H9 (cell line): ENCODE results near the gene HADH. TPM values are rescaled to one million over a fixed set of nuclear protein-coding genes. Genes with fewer than 3 reads are reported as not detected.

Source experiments
- DNase-seq: peaks from one replicate; pipeline ENCODE4 v3.0.0-alpha.2; 2017
- H2AFZ ChIP-seq: one replicate; pipeline ENCODE4 v1.6.1; 2013; ENCODE audit warnings: mild to moderate bottlenecking, low read length, control low read depth, moderate library complexity
- H2AK5ac ChIP-seq: 2 replicates; pipeline ENCODE4 v1.6.1; 2013; ENCODE audit warnings: low read length, control low read depth, mixed read lengths; ENCODE audit not compliant: insufficient read length
- H2BK120ac ChIP-seq: one replicate; pipeline ENCODE4 v1.6.1; 2013; ENCODE audit warnings: low read depth, mild to moderate bottlenecking, low read length, control low read depth, inconsistent platforms; ENCODE audit not compliant: poor library complexity, severe bottlenecking
- H2BK12ac ChIP-seq: 2 replicates; pipeline ENCODE4 v1.6.1; 2013; ENCODE audit warnings: low read length, control low read depth, mixed read lengths, low read depth; ENCODE audit not compliant: insufficient read length
- H2BK15ac ChIP-seq: 2 replicates; pipeline ENCODE4 v1.6.1; 2013; ENCODE audit warnings: low read depth, low read length, control low read depth
- H2BK20ac ChIP-seq: one replicate; pipeline ENCODE4 v1.6.1; 2013; ENCODE audit warnings: low read depth, mild to moderate bottlenecking, low read length, control low read depth, inconsistent platforms; ENCODE audit not compliant: poor library complexity, severe bottlenecking
- H2BK5ac ChIP-seq: 2 replicates; pipeline ENCODE4 v1.6.1; 2013; ENCODE audit warnings: low read length, control low read depth, mixed read lengths; ENCODE audit not compliant: insufficient read length
- H3K14ac ChIP-seq: 2 replicates; pipeline ENCODE4 v1.6.1; 2013; ENCODE audit warnings: low read length, control low read depth; ENCODE audit not compliant: insufficient read depth
- H3K18ac ChIP-seq: 2 replicates; pipeline ENCODE4 v1.6.1; 2013; ENCODE audit warnings: low read depth, mild to moderate bottlenecking, mixed read lengths, low read length, control low read depth; ENCODE audit not compliant: insufficient read length
- H3K23ac ChIP-seq: 2 replicates; pipeline ENCODE4 v1.6.1; 2013; ENCODE audit warnings: low read length, control low read depth, mixed read lengths, low read depth; ENCODE audit not compliant: insufficient read length
- H3K23me2 ChIP-seq: 2 replicates; pipeline ENCODE4 v1.6.1; 2013; ENCODE audit warnings: low read depth, mild to moderate bottlenecking, mixed read lengths, low read length, control low read depth; ENCODE audit not compliant: insufficient read length, poor library complexity, severe bottlenecking
- H3K27ac ChIP-seq: 2 replicates; pipeline ENCODE4 v1.5.1; 2013; ENCODE audit warnings: low read length, control low read depth, mixed read lengths, low read depth; ENCODE audit not compliant: insufficient read length
- H3K27me3 ChIP-seq: 2 replicates; pipeline ENCODE4 v1.6.1; 2013; ENCODE audit warnings: low read length, control low read depth, inconsistent platforms; ENCODE audit not compliant: insufficient read depth
- H3K4ac ChIP-seq: 2 replicates; pipeline ENCODE4 v1.6.1; 2013; ENCODE audit warnings: low read depth, mild to moderate bottlenecking, control low read depth, inconsistent platforms, low read length, moderate library complexity
- H3K4me1 ChIP-seq: 2 replicates; pipeline ENCODE4 v1.6.1; 2013; ENCODE audit warnings: low read length, control low read depth, inconsistent platforms; ENCODE audit not compliant: insufficient read depth
- H3K4me2 ChIP-seq: 2 replicates; pipeline ENCODE4 v1.6.1; 2013; ENCODE audit warnings: low read length, control low read depth, mixed read lengths; ENCODE audit not compliant: insufficient read length, insufficient read depth
- H3K56ac ChIP-seq: 2 replicates; pipeline ENCODE4 v1.6.1; 2013; ENCODE audit warnings: low read depth, mild to moderate bottlenecking, mixed read lengths, low read length, control low read depth; ENCODE audit not compliant: insufficient read length
- H3K79me1 ChIP-seq: 2 replicates; pipeline ENCODE4 v1.6.1; 2013; ENCODE audit warnings: low read depth, mild to moderate bottlenecking, moderate library complexity, low read length, control low read depth, inconsistent platforms; ENCODE audit not compliant: insufficient read depth, poor library complexity, severe bottlenecking
- H3K79me2 ChIP-seq: 2 replicates; pipeline ENCODE4 v1.6.1; 2013; ENCODE audit warnings: low read length, control low read depth, inconsistent platforms; ENCODE audit not compliant: insufficient read depth
- H3K9ac ChIP-seq: 2 replicates; pipeline ENCODE4 v1.6.1; 2013; ENCODE audit warnings: low read length, control low read depth, mixed read lengths; ENCODE audit not compliant: insufficient read length; ENCODE audit errors: extremely low read depth
- H3K9me3 ChIP-seq: one replicate; pipeline ENCODE4 v1.6.1; 2013; ENCODE audit warnings: low read depth, low read length, inconsistent platforms; ENCODE audit not compliant: control insufficient read depth
- H3T11ph ChIP-seq: one replicate; pipeline ENCODE4 v1.6.1; 2013; ENCODE audit warnings: mild to moderate bottlenecking, low read length, control low read depth, inconsistent platforms
- H4K20me1 ChIP-seq: one replicate; pipeline ENCODE4 v1.6.1; 2013; ENCODE audit not compliant: control insufficient read depth, insufficient read length, insufficient read depth
- H4K5ac ChIP-seq: 2 replicates; pipeline ENCODE4 v1.6.1; 2013; ENCODE audit warnings: low read depth, mild to moderate bottlenecking, mixed read lengths, low read length, control low read depth; ENCODE audit not compliant: insufficient read length
- H4K8ac ChIP-seq: replicated peaks from 2 replicates; pipeline ENCODE4 v1.6.1; 2013; ENCODE audit warnings: low read length, control low read depth, mixed read lengths, low read depth; ENCODE audit not compliant: insufficient read length
- H4K91ac ChIP-seq: 2 replicates; pipeline ENCODE4 v1.6.1; 2013; ENCODE audit warnings: low read depth, mild to moderate bottlenecking, moderate library complexity, mixed read lengths, low read length, control low read depth; ENCODE audit not compliant: insufficient read length
- H3K27ac Mint-ChIP-seq, 3 experiments: 2 replicates in 2 of 3; 3 replicates in 1 of 3; pipeline ENCODE4 v1.8.0; 2020 to 2021; ENCODE audit warnings: mixed read lengths in 3 of 3, mild to moderate bottlenecking in 1 of 3, moderate library complexity in 1 of 3
- H3K27me3 Mint-ChIP-seq: 2 replicates; pipeline ENCODE4 v1.8.0; 2021; ENCODE audit warnings: low read depth, mild to moderate bottlenecking, moderate library complexity, mixed read lengths
- H3K36me3 Mint-ChIP-seq, 3 experiments: 2 replicates in 2 of 3; 3 replicates in 1 of 3; pipeline ENCODE4 v1.8.0; 2020 to 2021; ENCODE audit warnings: low read depth in 3 of 3, mixed read lengths in 3 of 3; ENCODE audit not compliant: insufficient read depth in 1 of 3
- H3K4me1 Mint-ChIP-seq, 2 experiments: 2 replicates each; pipeline ENCODE4 v1.8.0; 2020; ENCODE audit warnings: mixed read lengths in 2 of 2
- H3K4me3 Mint-ChIP-seq, 2 experiments: 2 replicates in 1 of 2; 3 replicates in 1 of 2; pipeline ENCODE4 v1.8.0; 2020 to 2021; ENCODE audit warnings: mild to moderate bottlenecking in 2 of 2, mixed read lengths in 2 of 2, moderate library complexity in 1 of 2
- H3K9me3 Mint-ChIP-seq, 2 experiments: 2 replicates in 1 of 2; 3 replicates in 1 of 2; pipeline ENCODE4 v1.8.0; 2020; ENCODE audit warnings: mild to moderate bottlenecking in 2 of 2, mixed read lengths in 2 of 2, moderate library complexity in 1 of 2
- WGBS: extraction: QIAGEN DNeasy Blood & Tissue Kit; methylation state at CpG from one replicate; pipeline ENCODE4 v1.1.7; 2013; ENCODE audit warnings: missing lambda C conversion rate, low lambda C conversion rate, mixed read lengths; ENCODE audit not compliant: insufficient read length; ENCODE audit errors: extremely low coverage; 5-methylcytosine and 5-hydroxymethylcytosine counted together
- total RNA-seq: library from RNA; stranded (reverse); gene quantifications from 2 replicates; pipeline ENCODE4 v1.2.1, GENCODE V29; 2021
- TF ChIP-seq, protein P1 (sequence below): fragments of 200-600 bp; sonication (generic); conservative IDR thresholded peaks from 3 replicates; pipeline ENCODE4 v1.8.0; 2021; ENCODE audit warnings: antibody characterized with exemption, mild to moderate bottlenecking

HADH gene
- total RNA-seq, 1 experiment from 2014 or later, result 44.4 TPM

DNA sequence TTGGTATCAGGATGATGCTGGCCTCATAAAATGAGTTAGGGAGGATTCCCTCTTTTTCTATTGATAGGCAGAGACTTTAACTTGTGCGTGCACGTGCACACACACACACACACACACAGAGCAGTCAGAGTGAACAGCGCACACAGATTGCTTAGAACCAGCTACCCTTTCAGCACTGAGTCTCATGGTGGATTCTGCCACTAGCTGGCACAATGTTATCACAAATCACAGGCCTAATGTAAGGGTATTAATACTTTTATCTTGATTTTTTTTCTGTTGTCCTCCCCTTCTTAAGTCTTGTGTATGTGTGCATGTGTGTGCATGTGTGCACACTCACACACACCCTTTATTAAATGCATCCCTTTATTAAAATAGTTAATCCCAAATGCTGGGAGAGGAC, 53.2 kb downstream of the HADH start:
- no peak overlapping the region for H3K4ac ChIP-seq
- H2BK5ac ChIP-seq, result no peak overlapping the region
- H3K23ac ChIP-seq, result no peak overlapping the region
- H3K9me3 Mint-ChIP-seq, result no peaks in the 10 kb centered on the region
- no peak overlapping the region for H3K56ac ChIP-seq
- no peak overlapping the region for H4K8ac ChIP-seq
- H2BK15ac ChIP-seq, result no peak overlapping the region
- no CpG with 5 or more reads among the region's 3 CpGs for WGBS
- no peak overlapping the region for H2AK5ac ChIP-seq
- H3K9ac ChIP-seq, result no peak overlapping the region
- H2BK12ac ChIP-seq, result no peak overlapping the region
- no peak overlapping the region for H3K14ac ChIP-seq
- no peaks in the 10 kb centered on the region for H3K79me2 ChIP-seq
- H2BK20ac ChIP-seq, result no peak overlapping the region
- TF ChIP-seq, protein P1, sequence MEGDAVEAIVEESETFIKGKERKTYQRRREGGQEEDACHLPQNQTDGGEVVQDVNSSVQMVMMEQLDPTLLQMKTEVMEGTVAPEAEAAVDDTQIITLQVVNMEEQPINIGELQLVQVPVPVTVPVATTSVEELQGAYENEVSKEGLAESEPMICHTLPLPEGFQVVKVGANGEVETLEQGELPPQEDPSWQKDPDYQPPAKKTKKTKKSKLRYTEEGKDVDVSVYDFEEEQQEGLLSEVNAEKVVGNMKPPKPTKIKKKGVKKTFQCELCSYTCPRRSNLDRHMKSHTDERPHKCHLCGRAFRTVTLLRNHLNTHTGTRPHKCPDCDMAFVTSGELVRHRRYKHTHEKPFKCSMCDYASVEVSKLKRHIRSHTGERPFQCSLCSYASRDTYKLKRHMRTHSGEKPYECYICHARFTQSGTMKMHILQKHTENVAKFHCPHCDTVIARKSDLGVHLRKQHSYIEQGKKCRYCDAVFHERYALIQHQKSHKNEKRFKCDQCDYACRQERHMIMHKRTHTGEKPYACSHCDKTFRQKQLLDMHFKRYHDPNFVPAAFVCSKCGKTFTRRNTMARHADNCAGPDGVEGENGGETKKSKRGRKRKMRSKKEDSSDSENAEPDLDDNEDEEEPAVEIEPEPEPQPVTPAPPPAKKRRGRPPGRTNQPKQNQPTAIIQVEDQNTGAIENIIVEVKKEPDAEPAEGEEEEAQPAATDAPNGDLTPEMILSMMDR, result no peak
- H3K36me3 Mint-ChIP-seq, result no peaks in the 10 kb centered on the region
- no peaks in the 10 kb centered on the region for H3K27me3 ChIP-seq
- no peak overlapping the region for H2AFZ ChIP-seq
- H3K9me3 ChIP-seq, result no peaks in the 10 kb centered on the region
- no peak overlapping the region for H2BK120ac ChIP-seq
- no peak overlapping the region for H3K18ac ChIP-seq
- no peaks in the 10 kb centered on the region for H3K23me2 ChIP-seq
- no peaks in the 10 kb centered on the region for H3K4me1 ChIP-seq
- no peak overlapping the region for H3T11ph ChIP-seq
- H3K4me2 ChIP-seq, result no peak overlapping the region
- peaks cover 6 to 9% of the 10 kb centered on the region in 2 experiments for H3K4me1 Mint-ChIP-seq
- H4K20me1 ChIP-seq, result no peaks in the 10 kb centered on the region
- no peak overlapping the region for H3K4me3 Mint-ChIP-seq
- no peak overlapping the region for H3K27ac ChIP-seq
- H3K27me3 Mint-ChIP-seq, result peaks cover 1% of the 10 kb centered on the region
- no peaks in the 10 kb centered on the region for H3K79me1 ChIP-seq
- peak overlapping the region in 1 of 3 experiments; percentile 59; a peak in 3 of 7 replicates for H3K27ac Mint-ChIP-seq
- no peak overlapping the region for H4K91ac ChIP-seq
- no peak overlapping the region for H4K5ac ChIP-seq
- DNase-seq, result no peak
